ENCODE data around the gene GUCY1A2. TPM values are rescaled to one million over a fixed set of nuclear protein-coding genes. Genes with fewer than 3 reads are reported as not detected.

The GUCY1A2 gene
- total RNA-seq, 1 donor from 2014 or later, result 17.8 TPM

DNA sequence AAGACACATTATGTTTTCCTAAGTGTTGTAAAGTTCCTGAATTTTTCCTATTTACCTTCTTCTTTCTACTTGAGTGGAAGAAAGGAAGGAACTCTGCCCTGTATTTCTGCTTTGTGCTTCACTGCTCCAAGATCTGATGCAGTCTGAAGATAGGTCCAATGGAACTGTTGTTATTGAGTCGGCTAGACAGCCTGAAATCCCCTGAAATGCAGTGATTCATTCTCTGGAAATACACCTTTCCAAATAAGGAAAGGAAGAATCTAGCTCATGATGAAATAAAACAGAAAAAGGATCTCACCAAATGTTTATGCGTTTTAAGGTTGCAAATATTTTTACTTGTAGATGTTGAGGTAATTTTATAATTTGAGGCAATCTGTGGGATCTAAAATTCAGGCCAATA is 322.8 kb downstream of the GUCY1A2 start:
- H3K27me3 ChIP-seq (ENCODE audit: insufficient read depth, low read length), result no peaks in the 10 kb centered on the region
- no peaks in the 10 kb centered on the region for H3K79me2 ChIP-seq (ENCODE audit: insufficient read depth, low read length)
- H3K4me2 ChIP-seq (ENCODE audit: low read length), result peak overlapping the region; percentile 28
- peak overlapping the region; percentile 96 for H3K27ac Mint-ChIP-seq (ENCODE audit: unreplicated experiment)
- H3K27me3 Mint-ChIP-seq (ENCODE audit: low read depth, unreplicated experiment), result no peaks in the 10 kb centered on the region
- H2AFZ ChIP-seq (ENCODE audit: low read depth, low read length), result peak overlapping the region; percentile 24
- no peak overlapping the region for H3K4me3 Mint-ChIP-seq (ENCODE audit: unreplicated experiment)
- H3K4me3 ChIP-seq (ENCODE audit: insufficient read depth, low read depth, low read length), result no peak overlapping the region
- no peak for TF ChIP-seq EZH2 (IDR thresholded peaks at IDR 0.05; ENCODE audit: insufficient read depth, low read length)
- TF ChIP-seq, protein P1, sequence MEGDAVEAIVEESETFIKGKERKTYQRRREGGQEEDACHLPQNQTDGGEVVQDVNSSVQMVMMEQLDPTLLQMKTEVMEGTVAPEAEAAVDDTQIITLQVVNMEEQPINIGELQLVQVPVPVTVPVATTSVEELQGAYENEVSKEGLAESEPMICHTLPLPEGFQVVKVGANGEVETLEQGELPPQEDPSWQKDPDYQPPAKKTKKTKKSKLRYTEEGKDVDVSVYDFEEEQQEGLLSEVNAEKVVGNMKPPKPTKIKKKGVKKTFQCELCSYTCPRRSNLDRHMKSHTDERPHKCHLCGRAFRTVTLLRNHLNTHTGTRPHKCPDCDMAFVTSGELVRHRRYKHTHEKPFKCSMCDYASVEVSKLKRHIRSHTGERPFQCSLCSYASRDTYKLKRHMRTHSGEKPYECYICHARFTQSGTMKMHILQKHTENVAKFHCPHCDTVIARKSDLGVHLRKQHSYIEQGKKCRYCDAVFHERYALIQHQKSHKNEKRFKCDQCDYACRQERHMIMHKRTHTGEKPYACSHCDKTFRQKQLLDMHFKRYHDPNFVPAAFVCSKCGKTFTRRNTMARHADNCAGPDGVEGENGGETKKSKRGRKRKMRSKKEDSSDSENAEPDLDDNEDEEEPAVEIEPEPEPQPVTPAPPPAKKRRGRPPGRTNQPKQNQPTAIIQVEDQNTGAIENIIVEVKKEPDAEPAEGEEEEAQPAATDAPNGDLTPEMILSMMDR (IDR thresholded peaks at IDR 0.05; ENCODE audit: insufficient read depth, low read depth, low read length), result no peak
- FAIRE-seq (peak; percentile 93), DNase-seq (ENCODE audit: low read depth) (peak; percentile 81)
- peaks cover 12% of the 10 kb centered on the region for H3K4me1 ChIP-seq (ENCODE audit: insufficient read depth, low read length)
- no peaks in the 10 kb centered on the region for H3K9me3 Mint-ChIP-seq (ENCODE audit: unreplicated experiment)
- no peaks in the 10 kb centered on the region for H3K9me3 ChIP-seq (ENCODE audit: insufficient read depth, low read depth, low read length)
- peak overlapping the region; percentile 44 for H3K27ac ChIP-seq (ENCODE audit: low read depth, low read length)
- H3K4me1 Mint-ChIP-seq (ENCODE audit: low read depth, unreplicated experiment), result peaks cover 41% of the 10 kb centered on the region
- H3K9ac ChIP-seq (ENCODE audit: low read length), result no peak overlapping the region
- H3K36me3 Mint-ChIP-seq (ENCODE audit: low read depth, unreplicated experiment), result no peaks in the 10 kb centered on the region
- H4K20me1 ChIP-seq (ENCODE audit: insufficient read depth, low read length), result no peaks in the 10 kb centered on the region
- no peaks in the 10 kb centered on the region for H3K36me3 ChIP-seq (ENCODE audit: insufficient read depth, low read length)

DNA sequence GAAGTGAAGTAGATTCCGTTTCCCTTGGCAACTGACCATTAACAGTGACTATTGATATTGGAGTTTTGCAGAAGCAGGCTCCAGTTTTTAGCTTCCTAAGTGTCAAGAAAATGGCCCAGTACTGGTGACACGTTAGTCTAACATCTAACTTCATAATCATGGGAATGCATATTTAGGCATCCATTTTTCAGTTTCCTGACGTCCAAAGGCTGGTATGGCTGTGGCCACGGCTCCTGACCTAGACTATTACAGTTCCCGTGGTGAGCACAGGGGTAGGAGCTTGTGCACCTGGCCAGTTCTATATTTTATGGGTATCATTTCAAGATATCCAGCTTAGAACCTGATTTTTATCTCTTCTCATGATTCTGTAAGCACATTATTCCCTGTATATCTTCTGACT is 323.8 kb downstream of the GUCY1A2 start:
- H3K27ac Mint-ChIP-seq (ENCODE audit: unreplicated experiment), result peak overlapping the region; percentile 96
- Histone ChIP-seq H3K4me1 (ENCODE audit: insufficient read depth, low read length) (peaks cover 12% of the 10 kb centered on the region), H3K36me3 (ENCODE audit: insufficient read depth, low read length) (no peaks in the 10 kb centered on the region), H2AFZ (ENCODE audit: low read depth, low read length) (no peak overlapping the region), H3K79me2 (ENCODE audit: insufficient read depth, low read length) (no peaks in the 10 kb centered on the region), H3K9me3 (ENCODE audit: insufficient read depth, low read depth, low read length) (no peaks in the 10 kb centered on the region), H3K4me3 (ENCODE audit: insufficient read depth, low read depth, low read length) (no peak overlapping the region), H3K27ac (ENCODE audit: low read depth, low read length) (no peak overlapping the region), H3K27me3 (ENCODE audit: insufficient read depth, low read length) (no peaks in the 10 kb centered on the region), H3K9ac (ENCODE audit: low read length) (no peak overlapping the region), H3K4me2 (ENCODE audit: low read length) (no peak overlapping the region), H4K20me1 (ENCODE audit: insufficient read depth, low read length) (no peaks in the 10 kb centered on the region)
- FAIRE-seq (no peak), DNase-seq (ENCODE audit: low read depth) (no peak)
- no peak overlapping the region for H3K4me3 Mint-ChIP-seq (ENCODE audit: unreplicated experiment)
- peaks cover 41% of the 10 kb centered on the region for H3K4me1 Mint-ChIP-seq (ENCODE audit: low read depth, unreplicated experiment)
- H3K27me3 Mint-ChIP-seq (ENCODE audit: low read depth, unreplicated experiment), result no peaks in the 10 kb centered on the region
- H3K36me3 Mint-ChIP-seq (ENCODE audit: low read depth, unreplicated experiment), result no peaks in the 10 kb centered on the region
- H3K9me3 Mint-ChIP-seq (ENCODE audit: unreplicated experiment), result no peaks in the 10 kb centered on the region
- TF ChIP-seq, protein P1 (IDR thresholded peaks at IDR 0.05; ENCODE audit: insufficient read depth, low read depth, low read length), result no peak
- no peak for TF ChIP-seq EZH2 (IDR thresholded peaks at IDR 0.05; ENCODE audit: insufficient read depth, low read length)

DNA sequence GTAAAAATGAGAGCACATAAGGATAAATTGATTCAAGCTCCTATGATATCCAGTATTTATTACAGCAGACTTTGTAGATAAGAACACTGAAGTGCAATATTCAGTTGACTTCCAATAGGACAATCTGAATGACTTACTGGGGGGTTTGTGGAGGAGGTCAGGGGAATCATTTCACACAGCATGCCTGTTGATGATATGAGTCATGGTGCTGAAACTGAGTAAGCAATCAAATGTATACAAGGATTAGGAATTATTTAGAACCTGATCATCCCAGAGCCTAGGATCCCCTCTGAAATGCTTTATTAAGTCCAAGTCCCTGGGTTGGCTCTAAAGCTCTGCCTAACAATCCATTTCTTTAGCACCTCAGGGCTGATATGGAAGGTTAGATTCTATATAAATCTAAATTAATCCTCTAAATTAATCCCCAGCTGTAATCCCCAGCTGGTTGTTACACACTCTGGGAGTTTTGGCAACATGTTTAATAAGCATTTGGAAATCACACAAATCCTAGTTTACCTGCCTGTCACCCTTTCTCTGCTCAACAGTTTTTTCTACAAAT is 326.4 kb downstream of the GUCY1A2 start:
- Histone ChIP-seq H3K4me2 (ENCODE audit: low read length) (no peak overlapping the region), H3K9me3 (ENCODE audit: insufficient read depth, low read depth, low read length) (no peaks in the 10 kb centered on the region), H3K27me3 (ENCODE audit: insufficient read depth, low read length) (no peaks in the 10 kb centered on the region), H3K36me3 (ENCODE audit: insufficient read depth, low read length) (no peaks in the 10 kb centered on the region), H3K79me2 (ENCODE audit: insufficient read depth, low read length) (no peaks in the 10 kb centered on the region), H3K4me3 (ENCODE audit: insufficient read depth, low read depth, low read length) (no peak overlapping the region), H4K20me1 (ENCODE audit: insufficient read depth, low read length) (no peaks in the 10 kb centered on the region), H3K27ac (ENCODE audit: low read depth, low read length) (no peak overlapping the region), H2AFZ (ENCODE audit: low read depth, low read length) (no peak overlapping the region), H3K4me1 (ENCODE audit: insufficient read depth, low read length) (peaks cover 12% of the 10 kb centered on the region), H3K9ac (ENCODE audit: low read length) (no peak overlapping the region)
- Mint-ChIP-seq H3K4me3 (ENCODE audit: unreplicated experiment) (no peak overlapping the region), H3K9me3 (ENCODE audit: unreplicated experiment) (no peaks in the 10 kb centered on the region), H3K36me3 (ENCODE audit: low read depth, unreplicated experiment) (peaks cover 4% of the 10 kb centered on the region), H3K4me1 (ENCODE audit: low read depth, unreplicated experiment) (peaks cover 36% of the 10 kb centered on the region), H3K27ac (ENCODE audit: unreplicated experiment) (no peak overlapping the region), H3K27me3 (ENCODE audit: low read depth, unreplicated experiment) (no peaks in the 10 kb centered on the region)
- TF ChIP-seq EZH2 (IDR thresholded peaks at IDR 0.05; ENCODE audit: insufficient read depth, low read length), result no peak
- TF ChIP-seq, protein P1 (IDR thresholded peaks at IDR 0.05; ENCODE audit: insufficient read depth, low read depth, low read length), result no peak
- FAIRE-seq, result no peak
- peak; percentile 29 for DNase-seq (ENCODE audit: low read depth)

Measured in astrocyte (in vitro differentiated cells and primary cell).